Spinal cord (tissue), 10 donors: Measurements from ENCODE around the gene ATP5F1A. TPM values are rescaled to one million over a fixed set of nuclear protein-coding genes. Genes with fewer than 3 reads are reported as not detected.
"Not testable (repeated sequence)": the region's sequence is repeated elsewhere in the genome, so short reads cannot be mapped to it uniquely, and the experiment has no call there.

Experiments
- DNase-seq, 6 donors: peaks; one replicate each; pipeline versions ENCODE4 v3.0.0 to v3.0.0-alpha.2; 2013 to 2015; ENCODE audit warnings: low spot score in 6 of 6, low read depth in 4 of 6
- H3K27ac ChIP-seq: one replicate; pipeline ENCODE4 v1.5.1; 2013; ENCODE audit warnings: low read depth, low read length, control low read depth
- H3K27me3 ChIP-seq: one replicate; pipeline ENCODE4 v1.6.1; 2013; ENCODE audit warnings: low read length; ENCODE audit not compliant: control insufficient read depth, insufficient read depth
- H3K36me3 ChIP-seq: one replicate; pipeline ENCODE4 v1.6.1; 2013; ENCODE audit warnings: low read length; ENCODE audit not compliant: control insufficient read depth, insufficient read depth
- H3K4me1 ChIP-seq: one replicate; pipeline ENCODE4 v1.6.1; 2013; ENCODE audit warnings: low read length; ENCODE audit not compliant: control insufficient read depth, insufficient read depth
- H3K4me3 ChIP-seq: one replicate; pipeline ENCODE4 v1.5.1; 2013; ENCODE audit warnings: low read depth, low read length, control low read depth
- H3K9me3 ChIP-seq: one replicate; pipeline ENCODE4 v1.6.1; 2013; ENCODE audit warnings: low read length; ENCODE audit not compliant: control insufficient read depth, insufficient read depth
- WGBS: methylation state at CpG from one replicate; pipeline ENCODE4 v1.1.5; 2013; ENCODE audit warnings: missing lambda C conversion rate; ENCODE audit not compliant: insufficient coverage; 5-methylcytosine and 5-hydroxymethylcytosine counted together
- polyA plus RNA-seq, 2 donors: library from polyadenylated mRNA; unstranded; fragments of 120-200 nt; gene quantifications; one replicate each; pipeline ENCODE4 v1.2.1, GENCODE V29; 2013; ENCODE audit not compliant: insufficient read length in 2 of 2
- total RNA-seq, 2 donors: library from RNA; depleted of rRNA in 1 of 2; stranded (reverse); fragments of 120-200 nt in 1 of 2; fragments of >200 nt in 1 of 2; gene quantifications; one replicate each; pipeline versions ENCODE4 v1.2.3 to v1.2.4, GENCODE V29; 2013 to 2014
- donor health status: healthy.

ATP5F1A gene
- total and polyA plus RNA-seq, 4 donors: 627 to 760 (median 644) TPM

- H3K36me3 ChIP-seq: peaks cover 15% of the 10 kb centered on the region
- H3K4me3 ChIP-seq: no peak overlapping the region
- no peak for DNase-seq
- no peaks in the 10 kb centered on the region for H3K9me3 ChIP-seq
- no peaks in the 10 kb centered on the region for H3K4me1 ChIP-seq
- no peak overlapping the region for H3K27ac ChIP-seq
- no peaks in the 10 kb centered on the region for H3K27me3 ChIP-seq
- WGBS: no CpG with 5 or more reads among the region's 3 CpGs
Observed at GRCh38 chr18:46110406-46110805, 12.3 kb upstream of the ATP5F1A start.

- Histone ChIP-seq H3K4me1 (no peaks in the 10 kb centered on the region), H3K36me3 (peaks cover 12% of the 10 kb centered on the region), H3K9me3 (no peaks in the 10 kb centered on the region), H3K27me3 (no peaks in the 10 kb centered on the region), H3K27ac (no peak overlapping the region), H3K4me3 (no peak overlapping the region)
- no CpG with 5 or more reads among the region's 5 CpGs for WGBS
- DNase-seq: no peak
Observed at GRCh38 chr18:46109386-46109785, 11.3 kb upstream of the ATP5F1A start.

- WGBS: under 1% methylated on average over 56 of the region's 57 CpGs
- peaks cover 2% of the 10 kb centered on the region for H3K36me3 ChIP-seq
- H3K9me3 ChIP-seq: no peaks in the 10 kb centered on the region
- DNase-seq: peak; percentile 75 to 98 (median 88)
- peak within 1 kb of the TSS; percentile 95 for H3K27ac ChIP-seq
- peaks cover 7% of the 10 kb centered on the region for H3K4me1 ChIP-seq
- H3K27me3 ChIP-seq: no peaks in the 10 kb centered on the region
- peak within 1 kb of the TSS; percentile 99 for H3K4me3 ChIP-seq
Observed at GRCh38 chr18:46104128-46104911, 6.2 kb upstream of the ATP5F1A start, which contains the start of gene HAUS1. TSS of gene HAUS1 (plus strand) at chr18:46104385. CDS start at chr18:46104412, 27 bp downstream.

GRCh38 chr18:46099463-46099862, 1.4 kb upstream of the ATP5F1A start:
- peaks cover 29% of the 10 kb centered on the region for H3K4me1 ChIP-seq
- H3K27me3 ChIP-seq: no peaks in the 10 kb centered on the region
- DNase-seq: no peak
- H3K9me3 ChIP-seq: no peaks in the 10 kb centered on the region
- 88% methylated on average over 3 of the region's 8 CpGs for WGBS
- H3K36me3 ChIP-seq: peaks cover 7% of the 10 kb centered on the region
- no peak overlapping the region for H3K4me3 ChIP-seq
- no peak overlapping the region for H3K27ac ChIP-seq

GRCh38 chr18:46098616-46098933, 479 bp upstream of the ATP5F1A start:
- H3K36me3 ChIP-seq: peaks cover 14% of the 10 kb centered on the region
- no peaks in the 10 kb centered on the region for H3K9me3 ChIP-seq
- peak overlapping the region; percentile 95 for H3K4me3 ChIP-seq
- H3K27me3 ChIP-seq: no peaks in the 10 kb centered on the region
- peaks cover 29% of the 10 kb centered on the region for H3K4me1 ChIP-seq
- no peak for DNase-seq
- peak overlapping the region; percentile 93 for H3K27ac ChIP-seq
- WGBS: 13% methylated on average over 16 of the region's 16 CpGs

- Histone ChIP-seq H3K9me3 (no peaks in the 10 kb centered on the region), H3K36me3 (peaks cover 26% of the 10 kb centered on the region), H3K4me3 (peak overlapping the region; percentile 95), H3K27me3 (no peaks in the 10 kb centered on the region), H3K4me1 (peaks cover 29% of the 10 kb centered on the region), H3K27ac (peak overlapping the region; percentile 93)
- no peak for DNase-seq
- WGBS: 0% methylated on average over 8 of the region's 8 CpGs
Observed at GRCh38 chr18:46097431-46097800, 680 bp downstream of the ATP5F1A start.

- H3K4me1 ChIP-seq: peaks cover 29% of the 10 kb centered on the region
- 37% methylated on average over 9 of the region's 22 CpGs for WGBS
- peaks cover 30% of the 10 kb centered on the region for H3K36me3 ChIP-seq
- peak overlapping the region; percentile 29 for H3K27ac ChIP-seq
- no peaks in the 10 kb centered on the region for H3K9me3 ChIP-seq
- peak in 2 of 6 donors; percentile 23 to 24 for DNase-seq
- peak overlapping the region; percentile 95 for H3K4me3 ChIP-seq
- no peaks in the 10 kb centered on the region for H3K27me3 ChIP-seq
Observed at GRCh38 chr18:46096651-46097300, 1.3 kb downstream of the ATP5F1A start.

- no peak overlapping the region for H3K27ac ChIP-seq
Observed at GRCh38 chr18:46095532-46095931, 2.6 kb downstream of the ATP5F1A start.

GRCh38 chr18:46088501-46088900, 9.6 kb downstream of the ATP5F1A start:
- peaks cover 65% of the 10 kb centered on the region for H3K36me3 ChIP-seq
- H3K27me3 ChIP-seq, DNase-seq, H3K4me1 ChIP-seq, H3K9me3 ChIP-seq, H3K27ac ChIP-seq, H3K4me3 ChIP-seq: not testable (repeated sequence)
- WGBS: 74% methylated on average over 4 of the region's 8 CpGs

More at GRCh38 chr18:46095532-46095931, 2.6 kb downstream of the ATP5F1A start:
- 96% methylated on average over 6 of the region's 10 CpGs for WGBS
- DNase-seq: no peak
- Histone ChIP-seq H3K27me3 (no peaks in the 10 kb centered on the region), H3K36me3 (peaks cover 30% of the 10 kb centered on the region), H3K4me3 (no peak overlapping the region), H3K9me3 (no peaks in the 10 kb centered on the region), H3K4me1 (peaks cover 29% of the 10 kb centered on the region)

- no peak overlapping the region for H3K27ac ChIP-seq
Observed at GRCh38 chr18:46084431-46084830, 13.7 kb downstream of the ATP5F1A start.

More at GRCh38 chr18:46084431-46084830, 13.7 kb downstream of the ATP5F1A start:
- Histone ChIP-seq H3K9me3 (no peaks in the 10 kb centered on the region), H3K27me3 (no peaks in the 10 kb centered on the region), H3K36me3 (peaks cover 73% of the 10 kb centered on the region), H3K4me1 (no peaks in the 10 kb centered on the region), H3K4me3 (no peak overlapping the region)
- DNase-seq: no peak
- WGBS: 100% methylated on average over 1 of the region's 2 CpGs
